Transverse colon (tissue), 4 donors: ENCODE results near the gene SPRR3. TPM values are rescaled to one million over a fixed set of nuclear protein-coding genes. Genes with fewer than 3 reads are reported as not detected.

Experiments
- DNase-seq: peaks from one replicate; pipeline ENCODE4 v3.0.0-alpha.2; 2019
- H3K27ac ChIP-seq, 4 donors: fragments of 200-600 bp; sonication (generic); 2 replicates each; pipeline ENCODE4 v1.5.1; 2016 to 2018; ENCODE audit warnings: inconsistent platforms in 4 of 4
- H3K27me3 ChIP-seq: fragments of 200-600 bp; sonication (generic); 2 replicates; pipeline ENCODE4 v1.5.1; 2017; ENCODE audit warnings: inconsistent platforms
- H3K36me3 ChIP-seq, 4 donors: fragments of 200-600 bp; sonication (generic); 2 replicates each; pipeline ENCODE4 v1.5.1; 2017 to 2019; ENCODE audit warnings: inconsistent platforms in 4 of 4
- H3K4me1 ChIP-seq, 4 donors: fragments of 200-600 bp; sonication (generic); 2 replicates each; pipeline ENCODE4 v1.5.1; 2017 to 2020; ENCODE audit warnings: inconsistent platforms in 4 of 4
- H3K4me3 ChIP-seq, 4 donors: fragments of 200-600 bp; sonication (generic); 1 replicate in 1 of 4; 2 replicates in 3 of 4; pipeline versions ENCODE4 v1.5.1 to v1.6.1; 2017 to 2019; ENCODE audit warnings: inconsistent platforms in 4 of 4
- H3K9me3 ChIP-seq, 2 donors: fragments of 200-600 bp; sonication (generic); 2 replicates each; pipeline ENCODE4 v1.5.1; 2017 to 2019; ENCODE audit warnings: inconsistent platforms in 2 of 2
- CTCF ChIP-seq, 5 experiments: fragments of 200-600 bp in 3 of 5; fragments of 450-650 bp in 2 of 5; sonication (generic) in 3 of 5; IDR thresholded peaks; 1 replicate in 2 of 5; 2 replicates in 3 of 5; pipeline ENCODE4 v1.5.1; 2016 to 2017; ENCODE audit warnings: antibody characterized with exemption in 5 of 5, inconsistent platforms in 3 of 5, mild to moderate bottlenecking in 2 of 5, moderate library complexity in 1 of 5
- EP300 ChIP-seq: sonication (generic); formaldehyde crosslinking; IDR thresholded peaks from one replicate; pipeline ENCODE4 v1.6.1; 2017; ENCODE audit warnings: antibody characterized with exemption, low read depth
- POLR2A ChIP-seq: fragments of 450-650 bp; IDR thresholded peaks from one replicate; pipeline ENCODE4 v1.6.1; 2016; ENCODE audit warnings: antibody characterized with exemption, mild to moderate bottlenecking, moderate library complexity
- POLR2AphosphoS5 ChIP-seq, 3 donors: sonication (generic); formaldehyde crosslinking; IDR thresholded peaks; one replicate each; pipeline ENCODE4 v1.6.1; 2016; ENCODE audit warnings: antibody characterized with exemption in 3 of 3
- WGBS, 2 donors: methylation state at CpG; one replicate each; pipeline ENCODE4 v1.1.5; 2018; ENCODE audit warnings: low coverage in 1 of 2; 5-methylcytosine and 5-hydroxymethylcytosine counted together
- in situ Hi-C, 4 donors: fragments of 200-750 bp; cut with MboI; loops; one replicate each; pipeline versions ENCODE4 v1.15.0 to v1.15.1; 2017; ENCODE audit warnings: low sequenced_read_pairs in 3 of 4, low pct_ligation_motif_present in 1 of 4, low pct_unique_long_range_greater_than_20kb in 1 of 4
- intact Hi-C: fragments of 100-400 bp; cut with DNase I; formaldehyde crosslinking; loops from one replicate; pipeline ENCODE4 v1.15.1; 2023; ENCODE audit warnings: low total_unique reads
- total RNA-seq, 4 donors: library from RNA; depleted of rRNA; stranded (reverse); fragments of >200 nt; gene quantifications; one replicate each; pipeline ENCODE4 v1.1.0, GENCODE V29; 2016

The SPRR3 gene
- total RNA-seq, 4 donors from 2014 or later: not detected

GRCh38 chr1:152995842-152996241, 5.7 kb upstream of the SPRR3 start:
- TF ChIP-seq POLR2AphosphoS5 (IDR thresholded peaks at IDR 0.05): no peak
- TF ChIP-seq EP300: no peak
- no peak for TF ChIP-seq POLR2A
- TF ChIP-seq CTCF (IDR thresholded peaks at IDR 0.05): no peak
- DNase-seq: no peak
- no peaks in the 10 kb centered on the region for H3K9me3 ChIP-seq
- intact Hi-C loops: no loop called here
- no peaks in the 10 kb centered on the region for H3K36me3 ChIP-seq
- H3K4me1 ChIP-seq: no peaks in the 10 kb centered on the region
- H3K27ac ChIP-seq: no peak overlapping the region
- in situ Hi-C loops: no loop called here
- H3K4me3 ChIP-seq: no peak overlapping the region
- no peaks in the 10 kb centered on the region for H3K27me3 ChIP-seq
- 29 to 73% methylated on average over 1 of the region's 1 CpG for WGBS, 2 donors

GRCh38 chr1:152996633-152997400, 4.7 kb upstream of the SPRR3 start:
- no peak for DNase-seq
- H3K27me3 ChIP-seq: no peaks in the 10 kb centered on the region
- intact Hi-C loops (no loop called here), in situ Hi-C loops (no loop called here)
- WGBS, 2 donors: 22 to 25% methylated on average over 2 to 5 of the region's 5 CpGs
- H3K9me3 ChIP-seq: no peaks in the 10 kb centered on the region
- TF ChIP-seq POLR2AphosphoS5 (IDR thresholded peaks at IDR 0.05) (no peak), POLR2A (no peak)
- no peak overlapping the region for H3K27ac ChIP-seq
- no peaks in the 10 kb centered on the region for H3K4me1 ChIP-seq
- H3K36me3 ChIP-seq: no peaks in the 10 kb centered on the region
- H3K4me3 ChIP-seq: no peak overlapping the region

- WGBS, 2 donors: 31 to 32% methylated on average over 6 to 7 of the region's 7 CpGs
- DNase-seq: no peak
- Histone ChIP-seq H3K36me3 (no peaks in the 10 kb centered on the region), H3K4me1 (no peaks in the 10 kb centered on the region), H3K4me3 (no peak overlapping the region), H3K27ac (no peak overlapping the region), H3K27me3 (no peaks in the 10 kb centered on the region), H3K9me3 (no peaks in the 10 kb centered on the region)
- intact Hi-C loops: no loop called here
- in situ Hi-C loops: no loop called here
- TF ChIP-seq POLR2A (no peak), EP300 (no peak), POLR2AphosphoS5 (IDR thresholded peaks at IDR 0.05) (no peak), CTCF (IDR thresholded peaks at IDR 0.05) (no peak)
Measured at GRCh38 chr1:152997901-152998300, 3.6 kb upstream of the SPRR3 start.

- no peak overlapping the region for H3K27ac ChIP-seq
- TF ChIP-seq CTCF (IDR thresholded peaks at IDR 0.05) (no peak), POLR2AphosphoS5 (IDR thresholded peaks at IDR 0.05) (no peak), EP300 (no peak), POLR2A (no peak)
- no peaks in the 10 kb centered on the region for H3K36me3 ChIP-seq
- H3K9me3 ChIP-seq: no peaks in the 10 kb centered on the region
- intact Hi-C loops (no loop called here), in situ Hi-C loops (no loop called here)
- no peak overlapping the region for H3K4me3 ChIP-seq
- H3K27me3 ChIP-seq: no peaks in the 10 kb centered on the region
- 87 to 100% methylated on average over 2 to 4 of the region's 4 CpGs for WGBS, 2 donors
- no peaks in the 10 kb centered on the region for H3K4me1 ChIP-seq
- no peak for DNase-seq
Measured at GRCh38 chr1:152998476-152998875, 3.1 kb upstream of the SPRR3 start.

- in situ Hi-C loops (no loop called here), intact Hi-C loops (no loop called here)
- Histone ChIP-seq H3K4me3 (no peak overlapping the region), H3K9me3 (no peaks in the 10 kb centered on the region), H3K27me3 (no peaks in the 10 kb centered on the region), H3K27ac (no peak overlapping the region), H3K36me3 (no peaks in the 10 kb centered on the region), H3K4me1 (no peaks in the 10 kb centered on the region)
- TF ChIP-seq POLR2A (no peak), CTCF (IDR thresholded peaks at IDR 0.05) (no peak), POLR2AphosphoS5 (IDR thresholded peaks at IDR 0.05) (no peak), EP300 (no peak)
- WGBS, 2 donors: 66 to 83% methylated on average over 5 to 6 of the region's 6 CpGs
- no peak for DNase-seq
Measured at GRCh38 chr1:152999818-153000217, 1.7 kb upstream of the SPRR3 start.
